K562 (cell line): Measurements from ENCODE around the gene SSX5. TPM values are rescaled to one million over a fixed set of nuclear protein-coding genes. Genes with fewer than 3 reads are reported as not detected.

Experiments used
- ATF1 ChIP-seq, 2 experiments: fragments of 450-650 bp in 1 of 2; IDR thresholded peaks; 2 replicates each; pipeline ENCODE4 v1.6.1; 2016; ENCODE audit warnings: missing compliant biosample characterization in 1 of 2, missing genetic modification characterization in 1 of 2
- ATF3 ChIP-seq, 2 experiments: fragments of 450-650 bp in 1 of 2; sonication (generic) in 1 of 2; formaldehyde crosslinking in 1 of 2; IDR thresholded peaks in 1 of 2; conservative IDR thresholded peaks in 1 of 2; 2 replicates each; pipeline versions ENCODE4 v1.6.1 to v1.8.1; 2016 to 2023; ENCODE audit warnings: mild to moderate bottlenecking in 2 of 2, moderate library complexity in 2 of 2, inconsistent platforms in 1 of 2, missing genetic modification reagents in 1 of 2
- CREB1 ChIP-seq, 2 experiments: sonication (generic) in 1 of 2; formaldehyde crosslinking in 1 of 2; IDR thresholded peaks; 2 replicates each; pipeline versions ENCODE4 v1.6.1 to v1.8.0; 2012 to 2022; ENCODE audit warnings: inconsistent platforms in 1 of 2, mild to moderate bottlenecking in 1 of 2, missing genetic modification reagents in 1 of 2, moderate library complexity in 1 of 2
- CREB3 ChIP-seq: fragments of 450-650 bp; conservative IDR thresholded peaks from 2 replicates; pipeline ENCODE4 v1.6.1; 2016; ENCODE audit warnings: missing genetic modification characterization, low read depth, mild to moderate bottlenecking, missing compliant biosample characterization, moderate library complexity
- CREM ChIP-seq: IDR thresholded peaks from 2 replicates; pipeline ENCODE4 v1.6.1; 2014; ENCODE audit warnings: antibody characterized with exemption, low read depth
- CTBP1 ChIP-seq: fragments of 450-650 bp; IDR thresholded peaks from 2 replicates; pipeline ENCODE4 v1.6.1; 2016; ENCODE audit warnings: borderline replicate concordance
- DPF2 ChIP-seq: fragments of 450-650 bp; IDR thresholded peaks from 2 replicates; pipeline ENCODE4 v1.6.1; 2016
- FOSL1 ChIP-seq: fragments of 200-800 bp; sonication (Bioruptor generic); conservative IDR thresholded peaks from 2 replicates; pipeline ENCODE4 v1.6.1; 2016; ENCODE audit warnings: missing genetic modification characterization, missing compliant biosample characterization
- HNRNPLL ChIP-seq: fragments of 200-400 bp; formaldehyde crosslinking; IDR thresholded peaks from 2 replicates; pipeline ENCODE4 v1.6.1; 2017; ENCODE audit warnings: low read length, low read depth, mild to moderate bottlenecking; ENCODE audit not compliant: poor library complexity, severe bottlenecking
- JUNB ChIP-seq: fragments of 450-650 bp; formaldehyde crosslinking; conservative IDR thresholded peaks from 2 replicates; pipeline ENCODE4 v1.4.0; 2020; ENCODE audit warnings: mild to moderate bottlenecking
- JUND ChIP-seq, 2 experiments: IDR thresholded peaks; 2 replicates in 1 of 2; 3 replicates in 1 of 2; pipeline ENCODE4 v1.6.1; 2011; ENCODE audit warnings: borderline replicate concordance in 2 of 2, low read depth in 2 of 2, low read length in 2 of 2, improper control_type of control experiment in 1 of 2, missing biosample characterization in 1 of 2, missing genetic modification characterization in 1 of 2, missing genetic modification reagents in 1 of 2
- MTA1 ChIP-seq: fragments of 450-650 bp; IDR thresholded peaks from 2 replicates; pipeline ENCODE4 v1.6.1; 2017; ENCODE audit warnings: borderline replicate concordance
- RERE ChIP-seq: sonication (generic); formaldehyde crosslinking; IDR thresholded peaks from 2 replicates; pipeline ENCODE4 v1.8.0; 2023; ENCODE audit warnings: missing genetic modification reagents, mild to moderate bottlenecking, borderline replicate concordance
- U2AF2 ChIP-seq: fragments of 200-400 bp; formaldehyde crosslinking; optimal IDR thresholded peaks from 2 replicates; pipeline ENCODE3; 2017; ENCODE audit warnings: low read depth, mild to moderate bottlenecking, low read length
- ZFP1 ChIP-seq: fragments of 450-650 bp; formaldehyde crosslinking; IDR thresholded peaks from 2 replicates; pipeline ENCODE4 v1.4.0; 2020; ENCODE audit warnings: mild to moderate bottlenecking, mixed read lengths
- ZKSCAN8 ChIP-seq: fragments of 200-800 bp; sonication (Bioruptor generic); IDR thresholded peaks from 2 replicates; pipeline ENCODE4 v1.6.1; 2016; ENCODE audit warnings: missing genetic modification characterization, missing compliant biosample characterization
- ZNF197 ChIP-seq: fragments of 200-800 bp; sonication (Bioruptor generic); IDR thresholded peaks from 2 replicates; pipeline ENCODE4 v1.6.1; 2016; ENCODE audit warnings: low read depth, missing genetic modification characterization, missing compliant biosample characterization
- ZNF449 ChIP-seq: fragments of 250-450 bp; sonication (Bioruptor Pico); IDR thresholded peaks from 2 replicates; pipeline ENCODE4 v1.8.0; 2022; ENCODE audit warnings: moderate library complexity, mild to moderate bottlenecking, inconsistent platforms
- polyA plus RNA-seq, 8 experiments: library from polyadenylated mRNA; depleted of rRNA in 4 of 8; stranded (reverse) in 5 of 8; unstranded in 3 of 8; fragments of >200 nt; fragmentation: Nextera tagmentation in 2 of 8; fragmentation: Illumina TruSeq in 1 of 8; extraction: Ambion mirVana in 2 of 8; extraction: Trizol in 1 of 8; gene quantifications; 2 replicates each; pipeline versions ENCODE4 v1.2.1 to v1.2.3, GENCODE V29; 2011 to 2014; ENCODE audit warnings: inconsistent platforms in 1 of 8, missing spikeins in 1 of 8
- total RNA-seq, 7 experiments: library from RNA; depleted of rRNA in 6 of 7; stranded (reverse); fragments of >200 nt in 6 of 7; fragmentation: Illumina TruSeq in 2 of 7; extraction: Trizol in 2 of 7; gene quantifications; 2 replicates each; pipeline versions ENCODE4 v1.2.1 to v1.2.3, GENCODE V29; 2011 to 2021; ENCODE audit warnings: low replicate concordance in 1 of 7

SSX5 gene
- total and polyA plus RNA-seq, 9 of the 15 experiments (the other 6 are each of a cell fraction or from before 2014, with no cell fraction given): 0.13 to 0.36 (median 0.24) TPM; not detected in 3

GRCh38 chrX:48153769-48154168 lies 42.8 kb downstream of the SSX5 start (continued):
- TF ChIP-seq ATF1 (CRISPR knock-in tag; IDR thresholded peaks at IDR 0.05) (no peak), ATF1 (tag; IDR thresholded peaks at IDR 0.05) (peak; percentile 71), ZNF197 (no peak), ZNF449 (CRISPR knock-in tag) (no peak), CTBP1 (peak; percentile 33; the same call in 1 of the 2 replicates), CREM (peak; percentile 89), ATF3 (IDR thresholded peaks at IDR 0.05) (peak; percentile 90), ATF3 (CRISPR knock-in tag; conservative IDR thresholded peaks at IDR 0.05) (no peak), ZKSCAN8 (CRISPR knock-in tag) (no peak), CREB3 (tag) (no peak), RERE (CRISPR knock-in tag) (no peak), JUND (IDR thresholded peaks at IDR 0.05; ENCODE audit: borderline replicate concordance, low read depth, low read length) (peak; percentile 68), JUND (tag; IDR thresholded peaks at IDR 0.05; ENCODE audit: borderline replicate concordance, low read depth, low read length) (peak; percentile 65; the same call in 2 of the 3 replicates), ZFP1 (no peak), HNRNPLL (no peak), CREB1 (IDR thresholded peaks at IDR 0.05) (no peak), CREB1 (CRISPR knock-in tag; IDR thresholded peaks at IDR 0.05) (peak; percentile 56; the same call in 1 of the 2 replicates), U2AF2 (no peak), DPF2 (no peak), JUNB (CRISPR knock-in tag) (no peak), MTA1 (0 out of 2 replicates have a peak, but pooled peaks have one; percentile 25), FOSL1 (tag) (0 out of 2 replicates have a peak, but pooled peaks have one; percentile 19)
